ENCODE data around the gene RPL36. TPM values are rescaled to one million over a fixed set of nuclear protein-coding genes. Genes with fewer than 3 reads are reported as not detected.
A peak's percentile ranks its signal among the peaks of the same experiment; 100 is the strongest.

Gene RPL36
- total RNA-seq, 1 experiment from 2014 or later, result 1,504 TPM

GRCh38 chr19:5686326-5686646 lies 3.8 kb upstream of the RPL36 start:
- Histone ChIP-seq H3K79me2 (ENCODE audit: insufficient read depth, low read length) (peaks cover 13% of the 10 kb centered on the region), H3K27me3 (ENCODE audit: insufficient read depth, low read length) (no peaks in the 10 kb centered on the region), H3K27ac (ENCODE audit: low read depth, low read length) (peak overlapping the region; percentile 73), H3K4me1 (ENCODE audit: control insufficient read depth in 1 of 2, insufficient read depth in 2 of 2, low read length in 2 of 2) (peaks cover 8 to 29% of the 10 kb centered on the region in 2 experiments; a peak in 3 of 4 replicates), H3K9ac (ENCODE audit: low read length) (peak overlapping the region; percentile 67; the same call in 1 of the 2 replicates), H2AFZ (ENCODE audit: low read depth, low read length, poor library complexity, severe bottlenecking) (peak overlapping the region; percentile 26), H3K4me2 (ENCODE audit: low read length) (peak overlapping the region; percentile 84), H3K9me2 (ENCODE audit: insufficient read depth) (no peaks in the 10 kb centered on the region), H3K36me3 (ENCODE audit: control insufficient read depth in 1 of 2, insufficient read depth in 2 of 2, low read length in 2 of 2) (peaks cover 0 to 10% of the 10 kb centered on the region in 2 experiments; a peak in 1 of 4 replicates), H4K20me1 (ENCODE audit: insufficient read depth) (no peaks in the 10 kb centered on the region; the same call in 1 of the 2 replicates), H3K4me3 (replicated peaks in 1 of 2; ENCODE audit: low read depth in 1 of 2, low read length in 2 of 2) (peak overlapping the region; percentile 37 to 57), H3K9me3 (ENCODE audit: control insufficient read depth in 1 of 2, insufficient read depth in 1 of 2, low read depth in 1 of 2, low read length in 2 of 2) (no peaks in the 10 kb centered on the region)
- DNase-seq (ENCODE audit: low read depth, low spot score) (no peak), ATAC-seq (no peak)
- TF ChIP-seq, protein P1, sequence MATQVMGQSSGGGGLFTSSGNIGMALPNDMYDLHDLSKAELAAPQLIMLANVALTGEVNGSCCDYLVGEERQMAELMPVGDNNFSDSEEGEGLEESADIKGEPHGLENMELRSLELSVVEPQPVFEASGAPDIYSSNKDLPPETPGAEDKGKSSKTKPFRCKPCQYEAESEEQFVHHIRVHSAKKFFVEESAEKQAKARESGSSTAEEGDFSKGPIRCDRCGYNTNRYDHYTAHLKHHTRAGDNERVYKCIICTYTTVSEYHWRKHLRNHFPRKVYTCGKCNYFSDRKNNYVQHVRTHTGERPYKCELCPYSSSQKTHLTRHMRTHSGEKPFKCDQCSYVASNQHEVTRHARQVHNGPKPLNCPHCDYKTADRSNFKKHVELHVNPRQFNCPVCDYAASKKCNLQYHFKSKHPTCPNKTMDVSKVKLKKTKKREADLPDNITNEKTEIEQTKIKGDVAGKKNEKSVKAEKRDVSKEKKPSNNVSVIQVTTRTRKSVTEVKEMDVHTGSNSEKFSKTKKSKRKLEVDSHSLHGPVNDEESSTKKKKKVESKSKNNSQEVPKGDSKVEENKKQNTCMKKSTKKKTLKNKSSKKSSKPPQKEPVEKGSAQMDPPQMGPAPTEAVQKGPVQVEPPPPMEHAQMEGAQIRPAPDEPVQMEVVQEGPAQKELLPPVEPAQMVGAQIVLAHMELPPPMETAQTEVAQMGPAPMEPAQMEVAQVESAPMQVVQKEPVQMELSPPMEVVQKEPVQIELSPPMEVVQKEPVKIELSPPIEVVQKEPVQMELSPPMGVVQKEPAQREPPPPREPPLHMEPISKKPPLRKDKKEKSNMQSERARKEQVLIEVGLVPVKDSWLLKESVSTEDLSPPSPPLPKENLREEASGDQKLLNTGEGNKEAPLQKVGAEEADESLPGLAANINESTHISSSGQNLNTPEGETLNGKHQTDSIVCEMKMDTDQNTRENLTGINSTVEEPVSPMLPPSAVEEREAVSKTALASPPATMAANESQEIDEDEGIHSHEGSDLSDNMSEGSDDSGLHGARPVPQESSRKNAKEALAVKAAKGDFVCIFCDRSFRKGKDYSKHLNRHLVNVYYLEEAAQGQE (IDR thresholded peaks at IDR 0.05; ENCODE audit: low read depth), result no peak
- TF ChIP-seq, protein P2, sequence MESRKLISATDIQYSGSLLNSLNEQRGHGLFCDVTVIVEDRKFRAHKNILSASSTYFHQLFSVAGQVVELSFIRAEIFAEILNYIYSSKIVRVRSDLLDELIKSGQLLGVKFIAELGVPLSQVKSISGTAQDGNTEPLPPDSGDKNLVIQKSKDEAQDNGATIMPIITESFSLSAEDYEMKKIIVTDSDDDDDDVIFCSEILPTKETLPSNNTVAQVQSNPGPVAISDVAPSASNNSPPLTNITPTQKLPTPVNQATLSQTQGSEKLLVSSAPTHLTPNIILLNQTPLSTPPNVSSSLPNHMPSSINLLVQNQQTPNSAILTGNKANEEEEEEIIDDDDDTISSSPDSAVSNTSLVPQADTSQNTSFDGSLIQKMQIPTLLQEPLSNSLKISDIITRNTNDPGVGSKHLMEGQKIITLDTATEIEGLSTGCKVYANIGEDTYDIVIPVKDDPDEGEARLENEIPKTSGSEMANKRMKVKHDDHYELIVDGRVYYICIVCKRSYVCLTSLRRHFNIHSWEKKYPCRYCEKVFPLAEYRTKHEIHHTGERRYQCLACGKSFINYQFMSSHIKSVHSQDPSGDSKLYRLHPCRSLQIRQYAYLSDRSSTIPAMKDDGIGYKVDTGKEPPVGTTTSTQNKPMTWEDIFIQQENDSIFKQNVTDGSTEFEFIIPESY (IDR thresholded peaks at IDR 0.05; ENCODE audit: extremely low read depth, insufficient replicate concordance, low read length), result no peak
- TF ChIP-seq POLR2A (IDR thresholded peaks at IDR 0.05; ENCODE audit: borderline replicate concordance, extremely low read depth, insufficient read depth, insufficient read length) (no peak), SIN3A (IDR thresholded peaks at IDR 0.05; ENCODE audit: low read depth) (no peak), ZNF274 (IDR thresholded peaks at IDR 0.05; ENCODE audit: low read depth, low read length) (no peak), CBX3 (IDR thresholded peaks at IDR 0.05; ENCODE audit: low read depth) (no peak), POLR2AphosphoS5 (IDR thresholded peaks at IDR 0.05; ENCODE audit: low read depth, low read length) (no peak), JUND (IDR thresholded peaks at IDR 0.05) (no peak), CEBPB (IDR thresholded peaks at IDR 0.05; ENCODE audit: low read depth) (no peak), SRF (IDR thresholded peaks at IDR 0.05; ENCODE audit: low read depth) (no peak), SP1 (IDR thresholded peaks at IDR 0.05; ENCODE audit: low read depth) (no peak), YY1 (IDR thresholded peaks at IDR 0.05; ENCODE audit: extremely low read depth, insufficient replicate concordance, low read depth, low read length) (no peak), FOSL1 (IDR thresholded peaks at IDR 0.05; ENCODE audit: low read depth) (no peak), ELF1 (IDR thresholded peaks at IDR 0.05; ENCODE audit: borderline replicate concordance, low read depth) (no peak), ZFX (IDR thresholded peaks at IDR 0.05) (no peak), RAD21 (IDR thresholded peaks at IDR 0.05; ENCODE audit: low read depth) (no peak)
- TF ChIP-seq, protein P3, sequence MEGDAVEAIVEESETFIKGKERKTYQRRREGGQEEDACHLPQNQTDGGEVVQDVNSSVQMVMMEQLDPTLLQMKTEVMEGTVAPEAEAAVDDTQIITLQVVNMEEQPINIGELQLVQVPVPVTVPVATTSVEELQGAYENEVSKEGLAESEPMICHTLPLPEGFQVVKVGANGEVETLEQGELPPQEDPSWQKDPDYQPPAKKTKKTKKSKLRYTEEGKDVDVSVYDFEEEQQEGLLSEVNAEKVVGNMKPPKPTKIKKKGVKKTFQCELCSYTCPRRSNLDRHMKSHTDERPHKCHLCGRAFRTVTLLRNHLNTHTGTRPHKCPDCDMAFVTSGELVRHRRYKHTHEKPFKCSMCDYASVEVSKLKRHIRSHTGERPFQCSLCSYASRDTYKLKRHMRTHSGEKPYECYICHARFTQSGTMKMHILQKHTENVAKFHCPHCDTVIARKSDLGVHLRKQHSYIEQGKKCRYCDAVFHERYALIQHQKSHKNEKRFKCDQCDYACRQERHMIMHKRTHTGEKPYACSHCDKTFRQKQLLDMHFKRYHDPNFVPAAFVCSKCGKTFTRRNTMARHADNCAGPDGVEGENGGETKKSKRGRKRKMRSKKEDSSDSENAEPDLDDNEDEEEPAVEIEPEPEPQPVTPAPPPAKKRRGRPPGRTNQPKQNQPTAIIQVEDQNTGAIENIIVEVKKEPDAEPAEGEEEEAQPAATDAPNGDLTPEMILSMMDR (IDR thresholded peaks at IDR 0.05 in 2 of 3, conservative IDR thresholded peaks at IDR 0.05 in 1 of 3; ENCODE audit: borderline replicate concordance in 1 of 3, insufficient read depth in 1 of 3, low read depth in 2 of 3, low read length in 2 of 3), result no peak
- TF ChIP-seq, protein P4, sequence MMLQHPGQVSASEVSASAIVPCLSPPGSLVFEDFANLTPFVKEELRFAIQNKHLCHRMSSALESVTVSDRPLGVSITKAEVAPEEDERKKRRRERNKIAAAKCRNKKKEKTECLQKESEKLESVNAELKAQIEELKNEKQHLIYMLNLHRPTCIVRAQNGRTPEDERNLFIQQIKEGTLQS (IDR thresholded peaks at IDR 0.05), result no peak
- intact Hi-C loops (cut with micrococcal nuclease), result loop anchor here (5.0 kb wide), 2 partner anchors 139 to 639 kb away; no protein-coding TSS in a partner anchor
- BruUV-seq (replicated peaks), result no TSS peak
- CTCF ChIA-PET, result interaction anchor here (1.1 to 1.6 kb wide), 9 partner anchors 10 to 142 kb away, joined by 3 to 10 read pairs (median 4); partner anchors contain the start of gene DUS3L
- RAD21 ChIA-PET (ENCODE audit: low non-redundant PET in 1 of 2, low total read pairs in 2 of 2, uncharacterized antibody in 2 of 2, unreplicated experiment in 2 of 2), result interaction anchor here in 1 of 2 experiments (0.7 kb wide), 1 partner anchor 777 kb away, joined by 5 read pairs; no protein-coding TSS in a partner anchor
- POLR2A ChIA-PET, result interaction anchor here (1.3 to 1.6 kb wide), 4 partner anchors 32 to 142 kb away, joined by 3 to 5 read pairs (median 4); partner anchors contain the start of genes SAFB and SAFB2

Measured in HCT116 (cell line).